Vagina (tissue), 2 donors: Measurements from ENCODE around the gene ILK. TPM values are rescaled to one million over a fixed set of nuclear protein-coding genes. Genes with fewer than 3 reads are reported as not detected.

Source experiments
- DNase-seq, 2 donors: peaks; one replicate each; pipeline ENCODE4 v3.0.0-alpha.2; 2017; ENCODE audit errors: extremely low spot score in 2 of 2
- H3K27ac ChIP-seq: fragments of 200-600 bp; sonication (generic); one replicate; pipeline ENCODE4 v1.5.1; 2019
- H3K27me3 ChIP-seq: fragments of 200-600 bp; sonication (generic); one replicate; pipeline ENCODE4 v1.5.1; 2019
- H3K36me3 ChIP-seq, 2 donors: fragments of 200-600 bp; sonication (generic); one replicate each; pipeline ENCODE4 v1.5.1; 2017 to 2019
- H3K4me1 ChIP-seq: fragments of 200-600 bp; sonication (generic); one replicate; pipeline ENCODE4 v1.5.1; 2019
- H3K4me3 ChIP-seq, 2 donors: fragments of 200-600 bp; sonication (generic); 1 replicate in 1 of 2; 2 replicates in 1 of 2; pipeline ENCODE4 v1.5.1; 2016 to 2019
- H3K9me3 ChIP-seq: fragments of 200-600 bp; sonication (generic); one replicate; pipeline ENCODE4 v1.5.1; 2019
- CTCF ChIP-seq, 3 experiments: fragments of 450-650 bp in 2 of 3; fragments of 200-600 bp in 1 of 3; sonication (generic) in 1 of 3; IDR thresholded peaks; one replicate each; pipeline ENCODE4 v1.5.1; 2017 to 2019; ENCODE audit warnings: antibody characterized with exemption in 3 of 3, mild to moderate bottlenecking in 2 of 3, moderate library complexity in 2 of 3
- POLR2A ChIP-seq, 2 donors: fragments of 450-650 bp; IDR thresholded peaks; one replicate each; pipeline ENCODE4 v1.6.1; 2017; ENCODE audit warnings: antibody characterized with exemption in 2 of 2, mild to moderate bottlenecking in 2 of 2, moderate library complexity in 2 of 2
- POLR2AphosphoS5 ChIP-seq, 2 donors: sonication (generic); formaldehyde crosslinking; IDR thresholded peaks; one replicate each; pipeline ENCODE4 v1.9.0; 2017; ENCODE audit warnings: antibody characterized with exemption in 2 of 2, mild to moderate bottlenecking in 2 of 2, low read depth in 1 of 2; ENCODE audit not compliant: insufficient read depth in 1 of 2
- intact Hi-C: fragments of 100-400 bp; cut with DNase I; formaldehyde crosslinking; loops from one replicate; pipeline ENCODE4 v1.15.1; 2023
- total RNA-seq: library from RNA; depleted of rRNA; stranded (reverse); fragments of >200 nt; gene quantifications from one replicate; pipeline ENCODE4 v1.2.3, GENCODE V29; 2016

The ILK gene
- total RNA-seq, 1 donor from 2014 or later: 149 TPM

GRCh38 chr11:6621711-6622211 lies 18.2 kb downstream of the ILK start:
- peaks cover 0 to 16% of the 10 kb centered on the region in 2 donors for H3K36me3 ChIP-seq
- no peak for DNase-seq
- TF ChIP-seq POLR2A (IDR thresholded peaks at IDR 0.05) (no peak), CTCF (IDR thresholded peaks at IDR 0.05) (no peak), POLR2AphosphoS5 (IDR thresholded peaks at IDR 0.05; ENCODE audit: insufficient read depth in 1 of 2, low read depth in 1 of 2) (no peak)

DNA sequence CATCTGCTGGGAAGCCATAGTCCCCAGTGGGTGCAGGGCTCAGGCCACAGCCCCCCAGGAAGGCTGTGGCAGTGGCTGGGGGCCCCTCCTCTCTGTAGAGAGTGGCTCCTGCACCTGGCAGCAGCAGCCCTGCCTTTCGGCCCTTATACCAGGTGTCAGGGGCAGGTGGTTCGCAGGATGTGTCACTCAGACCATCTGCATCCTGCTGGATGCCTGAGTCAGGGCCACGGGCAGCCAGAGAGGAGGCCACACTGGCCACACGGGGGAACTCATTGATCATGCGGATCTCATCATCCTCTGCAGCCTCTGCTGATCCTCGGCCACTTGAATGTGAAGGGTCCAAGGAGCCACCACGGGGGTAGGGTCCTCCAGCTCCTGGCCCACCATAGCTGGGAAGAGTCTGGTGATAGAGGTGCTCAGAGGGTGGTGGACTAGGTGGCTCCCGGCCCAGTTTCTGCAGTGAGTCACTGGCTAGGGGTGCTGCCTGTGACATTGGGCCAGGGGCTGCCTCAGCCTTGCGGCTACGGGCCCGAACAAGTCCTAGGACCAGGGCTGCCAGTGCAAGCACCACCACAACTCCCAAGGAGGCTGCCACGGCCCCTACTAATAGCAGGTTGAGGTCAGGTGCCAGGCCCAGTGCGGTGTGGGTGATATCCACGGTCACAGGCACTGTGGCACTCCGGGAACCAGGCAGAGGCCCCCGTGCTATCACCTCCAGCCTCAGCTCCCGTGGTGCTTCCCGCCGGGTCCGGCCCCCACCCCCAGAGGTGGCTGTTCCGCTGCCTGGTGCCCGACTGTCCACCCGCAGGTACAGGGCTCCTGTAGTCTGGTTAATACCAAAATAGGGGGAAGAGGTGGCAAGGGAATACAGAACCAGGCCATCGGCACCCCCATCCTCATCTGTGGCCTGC lies 18.9 kb downstream of the ILK start:
- Histone ChIP-seq H3K27ac (no peak overlapping the region), H3K4me1 (peaks cover 13% of the 10 kb centered on the region), H3K4me3 (no peak overlapping the region), H3K9me3 (no peaks in the 10 kb centered on the region), H3K27me3 (no peaks in the 10 kb centered on the region), H3K36me3 (peaks cover 0 to 21% of the 10 kb centered on the region in 2 donors)
- TF ChIP-seq POLR2AphosphoS5 (IDR thresholded peaks at IDR 0.05; ENCODE audit: insufficient read depth in 1 of 2, low read depth in 1 of 2) (no peak), CTCF (IDR thresholded peaks at IDR 0.05) (no peak), POLR2A (IDR thresholded peaks at IDR 0.05) (no peak)
- intact Hi-C loops: no loop called here
- no peak for DNase-seq

More at GRCh38 chr11:6621711-6622211, 18.2 kb downstream of the ILK start:
- H3K27me3 ChIP-seq: no peaks in the 10 kb centered on the region
- no peaks in the 10 kb centered on the region for H3K9me3 ChIP-seq
- H3K4me3 ChIP-seq: no peak overlapping the region
- peaks cover 17% of the 10 kb centered on the region for H3K4me1 ChIP-seq
- H3K27ac ChIP-seq: no peak overlapping the region
- intact Hi-C loops: no loop called here

DNA sequence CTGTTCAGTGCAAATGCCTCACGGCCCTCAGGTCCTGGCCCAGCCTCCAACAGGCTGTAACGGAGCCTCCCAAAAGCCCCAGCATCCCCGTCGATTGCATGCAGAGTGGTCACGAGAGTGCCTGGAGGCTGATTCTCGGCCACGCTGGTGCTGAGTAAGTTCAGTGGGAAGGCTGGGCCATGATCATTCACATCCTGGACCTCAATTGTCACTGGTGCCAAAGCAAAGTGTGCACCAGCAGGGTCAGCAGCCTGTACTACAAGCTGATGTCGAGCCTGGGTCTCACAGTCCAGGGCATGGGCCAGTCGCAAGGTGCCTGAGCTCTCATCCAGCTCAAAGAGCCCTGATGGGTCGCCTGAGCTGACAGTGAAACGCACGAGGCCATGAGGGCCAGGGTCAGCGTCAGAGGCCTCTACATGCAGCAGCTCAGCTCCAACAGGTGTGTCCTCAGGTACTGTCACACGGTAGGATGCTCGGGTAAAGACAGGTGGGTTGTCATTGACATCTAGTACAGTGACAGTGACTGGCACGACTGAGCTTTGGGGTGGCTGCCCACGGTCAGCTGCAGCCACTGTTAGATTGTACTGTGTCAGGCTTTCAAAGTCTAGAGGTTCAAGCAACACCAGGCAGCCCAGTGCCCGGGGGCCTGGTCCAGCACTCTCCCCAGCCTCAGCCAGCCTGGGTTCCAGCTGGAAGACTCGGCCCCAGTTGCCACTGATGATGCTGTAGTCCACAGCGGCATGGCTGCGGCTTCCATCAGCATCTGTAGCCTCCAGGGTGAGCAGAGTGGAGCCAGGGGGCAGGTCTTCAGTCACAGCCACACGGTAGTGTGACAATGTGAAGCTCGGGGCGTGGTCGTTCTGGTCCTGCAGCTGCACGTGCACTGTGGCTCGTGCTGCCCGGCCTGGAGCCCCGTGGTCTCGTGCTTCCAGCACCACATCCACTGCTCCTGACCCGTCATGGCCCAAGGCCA lies 20.1 kb downstream of the ILK start:
- Histone ChIP-seq H3K9me3 (no peaks in the 10 kb centered on the region), H3K36me3 (peaks cover 0 to 21% of the 10 kb centered on the region in 2 donors), H3K4me1 (peaks cover 5% of the 10 kb centered on the region), H3K4me3 (no peak overlapping the region), H3K27ac (no peak overlapping the region), H3K27me3 (no peaks in the 10 kb centered on the region)
- intact Hi-C loops: no loop called here
- no peak for TF ChIP-seq POLR2A (IDR thresholded peaks at IDR 0.05)
- no peak for TF ChIP-seq CTCF (IDR thresholded peaks at IDR 0.05)
- TF ChIP-seq POLR2AphosphoS5 (IDR thresholded peaks at IDR 0.05; ENCODE audit: insufficient read depth in 1 of 2, low read depth in 1 of 2): no peak
- DNase-seq: no peak

GRCh38 chr11:6625156-6625831 lies 21.7 kb downstream of the ILK start:
- peaks cover 0 to 31% of the 10 kb centered on the region in 2 donors for H3K36me3 ChIP-seq
- no peaks in the 10 kb centered on the region for H3K27me3 ChIP-seq
- no peak for DNase-seq
- no peak overlapping the region for H3K4me3 ChIP-seq
- no peaks in the 10 kb centered on the region for H3K9me3 ChIP-seq
- no peaks in the 10 kb centered on the region for H3K4me1 ChIP-seq
- H3K27ac ChIP-seq: no peak overlapping the region
- intact Hi-C loops: no loop called here
- TF ChIP-seq POLR2A (IDR thresholded peaks at IDR 0.05): no peak
- no peak for TF ChIP-seq CTCF (IDR thresholded peaks at IDR 0.05)
- TF ChIP-seq POLR2AphosphoS5 (IDR thresholded peaks at IDR 0.05; ENCODE audit: insufficient read depth in 1 of 2, low read depth in 1 of 2): no peak
